Renal pelvis (tissue), 4 donors: Measurements from ENCODE around the gene ADARB2. TPM values are rescaled to one million over a fixed set of nuclear protein-coding genes. Genes with fewer than 3 reads are reported as not detected.
"Not testable (repeated sequence)": the region's sequence is repeated elsewhere in the genome, so short reads cannot be mapped to it uniquely, and the experiment has no call there.

Source experiments
- DNase-seq: peaks from one replicate; pipeline ENCODE4 v3.0.0-alpha.2; 2013
- polyA plus RNA-seq, 3 donors: library from polyadenylated mRNA; unstranded; fragments of 120-200 nt; gene quantifications; one replicate each; pipeline ENCODE4 v1.2.1, GENCODE V29; 2013; ENCODE audit not compliant: insufficient read length in 3 of 3

The ADARB2 gene
- polyA plus RNA-seq, 3 donors, result 0.62 to 3.0 (median 1.1) TPM

DNA sequence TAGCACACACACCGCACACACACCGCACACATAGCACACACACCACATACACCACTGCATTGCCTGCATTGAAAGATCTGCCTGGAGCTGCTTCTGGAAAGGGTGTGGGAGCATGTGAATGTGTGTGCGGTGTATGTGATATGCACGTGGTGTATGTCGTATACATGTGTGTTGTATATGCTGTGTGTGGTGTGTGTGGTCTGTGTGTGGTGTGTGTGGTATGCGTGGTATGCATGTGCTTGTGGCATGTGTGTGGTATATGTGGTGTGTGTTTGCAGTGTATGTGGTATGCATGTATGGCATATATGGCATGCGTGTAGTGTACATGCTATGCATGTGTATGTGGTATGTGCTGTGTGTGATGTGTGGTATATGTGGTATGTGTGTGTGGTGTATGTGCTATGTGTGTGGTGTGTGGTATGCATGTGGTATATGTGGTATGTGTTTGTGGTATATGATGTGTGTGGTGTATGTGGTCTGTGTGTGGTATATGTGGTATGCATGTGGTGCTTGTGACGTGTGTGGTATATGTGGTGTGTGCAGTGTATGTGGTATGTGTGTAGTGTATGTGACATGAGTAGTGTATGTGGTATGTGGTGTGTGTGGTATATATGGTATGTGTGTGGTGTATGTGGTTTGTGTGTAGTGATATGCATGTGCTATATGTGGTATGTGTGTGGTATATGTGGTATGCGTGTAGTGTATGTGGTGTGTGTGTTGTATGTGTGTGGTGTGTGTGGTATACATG, 505.0 kb downstream of the ADARB2 start:
- no peak for DNase-seq

DNA sequence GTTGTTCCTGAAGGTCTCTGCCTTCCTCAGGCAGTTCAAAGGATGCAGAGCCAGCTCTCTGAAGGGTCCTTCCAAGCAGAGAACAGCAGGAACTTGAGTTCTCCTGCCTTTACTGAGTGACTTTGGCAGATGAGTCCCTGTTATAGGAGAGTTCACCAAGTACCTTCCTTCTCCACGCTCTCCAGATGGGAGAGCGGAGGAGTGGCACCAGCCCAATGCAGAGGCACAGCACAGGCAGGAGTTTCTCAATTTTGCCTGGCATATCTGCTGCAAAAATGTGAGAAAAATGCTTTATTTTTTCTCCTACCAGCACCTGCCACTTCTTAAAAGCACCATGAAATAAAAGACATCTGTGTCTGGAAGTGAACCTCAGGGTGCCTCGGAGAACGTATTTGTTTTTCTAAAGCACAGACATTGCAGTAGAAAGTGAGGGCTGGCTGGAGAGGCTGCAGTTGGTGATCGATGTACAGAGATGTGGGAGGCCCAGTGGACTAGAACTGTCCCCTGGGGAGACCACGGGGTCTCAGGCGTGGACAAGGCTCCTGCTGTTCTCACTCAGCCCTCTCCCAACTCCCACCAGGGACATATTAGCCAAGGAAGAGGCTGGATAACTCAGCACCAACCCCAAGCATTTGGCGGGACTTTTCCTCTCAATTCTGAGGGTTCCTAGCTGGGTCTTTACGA, 506.6 kb downstream of the ADARB2 start:
- DNase-seq, result no peak

DNA sequence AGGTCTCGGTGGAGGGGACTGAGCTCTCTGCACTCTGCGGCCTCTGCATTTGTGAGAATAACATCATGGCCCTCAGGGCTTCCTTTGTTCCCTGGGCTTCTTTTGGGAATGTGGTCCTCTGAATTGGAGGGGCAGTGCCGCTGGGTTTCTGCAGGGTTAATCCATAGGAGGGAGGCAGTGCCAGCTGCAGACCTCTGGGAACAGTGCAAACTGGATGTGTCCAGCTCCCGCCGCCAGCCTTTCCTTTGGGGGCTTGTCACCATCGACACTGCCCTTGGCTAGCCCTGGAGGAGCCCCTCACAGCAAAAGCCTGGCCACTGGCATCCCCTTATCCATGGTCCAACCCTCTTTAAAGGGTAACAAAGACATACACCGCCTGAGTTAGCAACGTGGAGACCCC, 507.2 kb downstream of the ADARB2 start:
- DNase-seq, result no peak

DNA sequence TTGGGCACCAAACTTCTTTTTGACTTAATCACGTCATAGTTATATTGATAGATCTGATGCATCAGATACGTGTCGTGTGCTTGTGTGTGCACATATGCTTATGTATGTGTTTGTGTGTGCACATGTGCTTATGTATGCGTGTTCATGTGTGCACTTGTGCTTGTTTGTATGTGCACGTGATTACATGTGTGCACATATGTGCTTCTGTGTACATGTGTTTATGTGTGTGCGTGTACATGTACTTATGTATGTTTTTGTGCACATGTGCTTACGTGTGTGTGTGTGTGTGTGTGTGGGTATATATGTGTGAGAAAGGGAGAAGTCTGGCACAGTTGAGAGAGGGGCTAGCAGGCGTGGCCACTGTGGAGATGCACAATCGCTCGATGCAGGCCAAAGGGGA, 507.8 kb downstream of the ADARB2 start:
- no peak for DNase-seq

DNA sequence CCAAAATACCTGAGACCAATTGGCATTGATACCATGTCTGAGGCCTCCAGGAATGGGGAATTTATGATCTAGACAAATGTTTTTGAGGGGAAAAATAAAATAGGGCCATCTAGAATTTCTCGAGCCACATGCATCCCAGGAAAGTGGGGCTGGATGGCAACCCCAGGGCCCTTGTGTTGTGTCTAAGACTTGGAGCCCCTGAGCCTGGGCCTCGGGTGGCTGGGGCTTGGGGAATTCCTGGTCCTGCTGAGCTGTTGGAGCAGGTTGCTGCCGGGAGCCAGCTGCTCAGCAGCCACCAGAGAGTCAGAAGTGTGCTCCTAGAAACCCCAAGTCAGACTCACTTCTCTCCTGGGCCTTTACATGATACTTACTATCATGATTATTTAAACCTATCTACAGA, 508.2 kb downstream of the ADARB2 start:
- no peak for DNase-seq

DNA sequence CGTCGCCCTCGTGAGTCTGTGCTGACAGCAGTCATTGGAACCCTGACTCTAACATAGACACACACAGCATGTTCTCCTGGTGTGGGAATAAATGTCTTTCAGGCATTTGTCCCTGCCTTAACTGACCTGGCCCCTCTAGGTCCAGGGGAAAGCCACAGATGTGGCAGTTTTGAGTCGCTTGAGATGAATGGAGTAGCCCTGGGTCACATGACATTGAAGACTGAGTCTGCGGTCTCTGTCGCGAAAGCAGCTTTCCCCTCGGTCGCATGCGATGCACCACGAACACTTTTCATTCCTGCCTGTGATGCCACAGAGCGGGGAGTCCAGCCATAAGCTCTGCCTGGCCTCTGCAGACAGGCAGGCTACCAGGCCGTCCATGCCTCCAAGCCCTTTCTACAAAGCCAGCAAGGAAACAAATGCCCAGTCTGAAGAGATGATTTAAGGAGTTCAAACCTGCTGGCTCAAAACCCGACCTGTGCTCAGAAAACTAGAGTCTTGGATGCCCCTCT, 508.8 kb downstream of the ADARB2 start:
- no peak for DNase-seq

DNA sequence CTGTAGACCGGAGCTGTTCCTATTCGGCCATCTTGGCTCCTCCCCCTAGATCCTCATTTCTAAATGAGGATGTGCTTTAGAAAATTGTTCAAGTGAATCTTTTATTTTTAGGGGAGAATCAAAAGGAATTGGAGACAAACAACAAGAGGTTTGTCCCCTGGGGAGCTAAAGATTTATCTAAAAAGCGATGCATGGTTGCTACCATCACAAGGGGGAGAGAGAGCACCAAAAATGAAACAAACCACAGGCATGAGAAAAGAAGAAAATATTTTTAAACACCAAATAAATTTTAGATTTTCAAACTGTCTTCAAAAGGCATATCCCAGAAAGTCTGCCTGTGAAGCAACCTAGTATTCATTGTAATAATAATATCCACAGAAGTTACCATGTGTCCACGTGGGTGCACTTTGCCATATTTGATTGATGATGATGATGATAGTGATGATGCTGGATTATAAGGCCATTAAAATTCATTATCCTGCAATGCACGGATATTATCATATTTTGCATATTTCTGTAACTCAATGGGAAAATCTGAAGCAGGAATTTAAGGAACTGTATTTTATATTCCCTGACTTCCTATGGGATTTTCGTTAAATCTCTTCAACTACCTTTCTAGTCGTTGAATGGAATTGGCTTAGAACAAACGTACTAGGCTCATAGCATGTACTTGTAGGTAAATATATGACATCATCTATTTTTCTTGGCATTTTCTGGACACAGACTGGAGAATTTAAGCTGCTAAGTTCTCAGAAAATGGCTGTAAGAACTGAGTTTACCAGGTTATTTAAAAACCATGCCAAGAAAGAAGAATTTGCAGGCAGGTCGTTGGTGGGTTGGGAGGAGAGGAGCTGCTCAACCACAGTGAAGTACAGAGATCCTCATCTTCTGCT, 509.6 kb downstream of the ADARB2 start:
- DNase-seq, result no peak

DNA sequence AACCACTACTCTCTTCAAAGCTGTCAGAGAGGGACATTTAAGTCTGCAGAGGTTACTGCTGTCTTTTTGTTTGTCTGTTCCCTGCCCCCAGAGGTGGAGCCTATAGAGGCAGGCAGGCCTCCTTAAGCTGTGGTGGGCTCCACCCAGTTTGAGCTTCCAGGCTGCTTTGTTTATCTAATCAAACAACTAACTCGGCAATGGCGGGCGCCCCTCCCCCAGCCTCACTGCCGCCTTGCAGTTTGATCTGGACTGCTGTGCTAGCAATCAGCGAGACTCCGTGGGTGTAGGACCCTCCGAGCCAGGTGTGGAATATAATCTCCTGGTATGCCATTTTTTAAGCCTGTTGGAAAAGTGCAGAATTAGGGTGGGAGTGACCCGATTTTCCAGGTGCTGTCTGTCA, 510.4 kb downstream of the ADARB2 start:
- not testable (repeated sequence) for DNase-seq

DNA sequence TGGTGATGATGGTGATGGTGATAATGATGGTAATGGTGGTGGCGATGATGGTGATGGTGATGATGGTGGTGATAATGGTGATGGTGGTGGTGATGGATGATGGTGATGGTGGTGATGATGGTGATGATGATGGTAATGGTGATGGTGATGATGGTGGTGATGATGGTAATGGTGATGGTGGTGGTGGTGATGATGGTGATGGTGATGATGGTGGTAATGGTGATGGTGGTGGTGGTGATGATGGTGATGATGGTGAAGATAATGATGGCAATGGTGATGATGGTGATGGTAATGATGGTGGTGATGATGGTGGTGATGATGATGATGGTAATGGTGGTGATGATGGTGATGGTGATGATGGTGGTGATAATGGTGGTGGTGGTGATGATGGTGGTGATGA, 517.5 kb downstream of the ADARB2 start:
- not testable (repeated sequence) for DNase-seq

DNA sequence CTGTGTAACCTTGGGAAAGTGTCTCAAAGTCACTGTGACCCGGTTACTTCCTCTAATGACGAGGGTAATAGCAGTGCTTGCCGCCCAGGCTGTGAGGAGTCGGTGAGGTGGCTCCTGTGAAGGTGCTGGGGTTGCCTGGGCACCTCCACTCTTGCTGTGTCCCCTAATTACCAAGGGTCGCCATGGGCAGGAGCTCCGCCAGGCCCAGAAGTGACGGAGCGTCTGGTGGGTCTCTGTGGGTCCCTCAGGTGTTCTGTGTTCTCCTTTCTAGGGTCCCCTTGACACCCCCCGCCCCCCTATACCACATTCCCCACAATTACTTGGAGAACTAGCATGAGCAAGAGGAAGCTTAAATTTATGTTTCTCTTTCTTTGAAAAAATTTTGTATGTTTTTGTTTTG, 519.7 kb downstream of the ADARB2 start:
- DNase-seq, result no peak

DNA sequence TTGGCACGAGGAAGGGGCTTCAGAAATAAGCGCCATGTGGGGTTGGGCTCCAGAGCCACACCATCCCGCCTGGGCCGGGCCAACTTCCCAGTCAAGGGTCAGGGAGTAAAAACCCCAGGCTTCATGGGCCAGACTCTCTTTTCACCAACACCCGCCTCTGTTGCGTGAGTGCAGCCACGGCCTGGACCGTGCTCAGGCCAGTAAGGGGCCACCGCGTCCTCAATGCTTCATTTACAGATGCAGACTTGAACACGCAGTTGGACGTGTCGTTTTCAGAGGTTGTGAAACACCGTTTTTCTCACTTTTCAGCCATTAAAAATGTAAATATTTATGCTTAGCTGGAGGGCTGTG, 520.1 kb downstream of the ADARB2 start:
- no peak for DNase-seq

DNA sequence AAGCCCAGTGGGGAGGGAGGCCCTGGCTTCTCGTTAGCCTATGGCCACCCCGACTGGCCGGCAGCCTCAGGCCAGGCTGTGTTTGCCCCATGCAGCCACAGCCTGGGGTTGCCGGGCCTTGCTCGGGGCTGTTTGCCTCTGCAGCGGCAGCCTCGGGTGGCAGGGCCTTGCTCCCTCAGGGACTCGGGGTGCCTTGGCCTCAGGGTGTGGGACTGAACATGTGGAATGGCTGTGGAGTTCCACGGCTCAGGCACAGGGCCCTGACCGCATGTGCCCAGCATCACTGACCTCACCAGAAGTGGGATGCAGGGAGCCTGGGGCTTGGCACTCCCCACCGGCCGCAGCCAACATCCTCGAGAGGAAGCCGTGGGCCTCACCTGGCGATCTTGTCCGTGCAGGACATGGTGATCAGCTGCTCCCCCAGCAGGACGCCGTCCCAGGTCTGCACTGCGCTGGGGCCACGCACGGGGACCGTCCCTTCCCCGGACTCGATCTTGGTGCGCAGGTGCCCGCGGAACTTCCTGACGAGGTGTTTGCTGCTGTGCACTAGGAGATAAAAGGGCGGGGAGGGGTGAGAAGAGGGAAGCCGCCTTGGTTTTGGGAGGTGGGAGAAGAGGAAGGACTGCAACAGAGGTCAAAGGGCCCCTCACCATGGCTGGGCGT, 520.6 kb downstream of the ADARB2 start:
- DNase-seq, result no peak

DNA sequence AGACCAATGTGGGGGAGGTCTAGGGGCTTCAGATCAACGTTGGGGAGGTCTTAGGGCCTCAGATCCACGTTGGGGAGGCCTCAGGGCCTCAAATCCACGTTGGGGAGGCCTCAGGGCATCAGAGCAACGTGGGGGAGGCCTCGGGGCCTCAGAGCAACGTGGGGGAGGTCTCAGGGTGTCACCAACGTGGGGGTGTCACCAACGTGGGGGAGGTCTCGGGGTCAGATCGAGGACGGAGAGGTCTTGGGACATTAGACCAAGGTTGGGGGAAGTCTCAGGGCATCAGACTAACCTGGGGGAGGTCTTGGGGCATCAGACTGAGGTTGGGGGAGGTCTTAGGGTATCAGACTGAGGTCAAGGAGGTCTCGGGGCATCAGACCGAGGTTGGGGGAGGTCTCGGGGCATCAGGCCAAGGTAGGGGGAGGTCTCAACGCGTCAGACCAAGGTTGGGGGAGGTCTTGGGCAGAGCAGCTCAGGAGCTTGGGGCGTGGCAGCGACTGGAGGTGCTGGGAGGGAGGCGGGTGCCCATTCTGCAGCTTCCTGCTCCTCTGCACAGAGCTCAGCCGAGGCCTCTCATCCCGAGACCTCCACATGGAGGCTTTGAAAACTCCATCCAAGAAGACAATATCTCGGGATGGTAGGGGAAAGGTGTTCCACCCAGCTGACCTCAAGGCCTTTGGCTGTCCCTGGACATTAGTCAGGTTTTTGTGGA, 521.3 kb downstream of the ADARB2 start:
- DNase-seq, result no peak

DNA sequence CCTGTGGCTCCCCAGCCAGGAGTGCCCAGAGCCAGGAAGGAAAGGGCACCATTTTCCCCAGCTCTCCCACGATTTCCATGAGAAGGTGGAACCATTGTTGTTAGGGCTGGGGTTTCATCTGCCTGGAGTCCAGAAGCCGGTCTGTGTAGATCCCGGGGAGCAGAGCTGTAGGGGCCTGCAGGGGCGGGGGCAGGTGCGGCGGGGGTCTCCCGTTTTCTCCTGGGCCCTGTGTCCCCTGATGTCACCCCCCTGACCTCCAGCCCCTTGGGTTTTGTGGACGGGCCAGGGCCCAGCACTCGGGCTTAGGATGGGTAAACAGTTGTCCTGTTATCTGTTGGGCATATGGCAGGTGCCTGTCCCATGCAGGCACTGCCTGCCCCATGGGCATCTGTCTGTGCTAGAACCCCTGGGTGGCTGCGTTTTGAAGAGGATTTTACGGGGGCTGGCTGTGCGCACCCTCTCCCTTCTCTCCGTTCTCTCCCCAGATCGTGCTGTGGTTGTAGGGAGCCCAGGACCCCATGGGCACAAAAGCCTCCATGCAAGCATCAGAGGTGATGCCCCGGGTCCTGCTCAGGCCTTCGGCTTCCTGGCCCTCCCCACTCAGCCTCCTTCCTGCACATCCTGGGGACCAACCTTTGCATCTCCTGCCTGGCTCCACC, 522.3 kb downstream of the ADARB2 start:
- no peak for DNase-seq

DNA sequence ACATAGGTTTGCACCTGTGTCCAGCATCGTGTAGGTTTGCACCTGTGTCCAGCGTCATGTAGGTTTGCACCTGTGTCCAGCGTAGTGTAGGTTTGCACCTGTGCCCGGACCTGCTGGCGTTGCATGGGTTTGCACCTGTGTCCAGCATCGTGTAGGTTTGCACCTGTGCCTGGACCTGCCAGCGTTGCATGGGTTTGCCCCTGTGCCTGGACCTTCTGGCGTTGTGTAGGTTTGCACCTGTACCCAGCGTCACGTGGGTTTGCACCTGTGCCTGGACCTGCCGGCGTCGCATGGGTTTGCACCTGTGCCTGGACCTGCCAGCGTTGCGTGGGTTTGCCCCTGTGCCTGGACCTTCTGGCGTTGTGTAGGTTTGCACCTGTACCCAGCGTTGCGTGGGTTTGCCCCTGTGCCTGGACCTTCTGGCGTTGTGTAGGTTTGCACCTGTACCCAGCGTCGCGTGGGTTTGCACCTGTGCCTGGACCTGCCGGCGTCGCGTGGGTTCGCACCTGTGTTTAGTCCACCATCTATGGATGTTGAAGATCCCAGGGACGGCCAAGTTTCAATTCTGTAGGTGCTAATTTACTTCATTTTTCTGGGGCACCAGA, 523.2 kb downstream of the ADARB2 start:
- no peak for DNase-seq

DNA sequence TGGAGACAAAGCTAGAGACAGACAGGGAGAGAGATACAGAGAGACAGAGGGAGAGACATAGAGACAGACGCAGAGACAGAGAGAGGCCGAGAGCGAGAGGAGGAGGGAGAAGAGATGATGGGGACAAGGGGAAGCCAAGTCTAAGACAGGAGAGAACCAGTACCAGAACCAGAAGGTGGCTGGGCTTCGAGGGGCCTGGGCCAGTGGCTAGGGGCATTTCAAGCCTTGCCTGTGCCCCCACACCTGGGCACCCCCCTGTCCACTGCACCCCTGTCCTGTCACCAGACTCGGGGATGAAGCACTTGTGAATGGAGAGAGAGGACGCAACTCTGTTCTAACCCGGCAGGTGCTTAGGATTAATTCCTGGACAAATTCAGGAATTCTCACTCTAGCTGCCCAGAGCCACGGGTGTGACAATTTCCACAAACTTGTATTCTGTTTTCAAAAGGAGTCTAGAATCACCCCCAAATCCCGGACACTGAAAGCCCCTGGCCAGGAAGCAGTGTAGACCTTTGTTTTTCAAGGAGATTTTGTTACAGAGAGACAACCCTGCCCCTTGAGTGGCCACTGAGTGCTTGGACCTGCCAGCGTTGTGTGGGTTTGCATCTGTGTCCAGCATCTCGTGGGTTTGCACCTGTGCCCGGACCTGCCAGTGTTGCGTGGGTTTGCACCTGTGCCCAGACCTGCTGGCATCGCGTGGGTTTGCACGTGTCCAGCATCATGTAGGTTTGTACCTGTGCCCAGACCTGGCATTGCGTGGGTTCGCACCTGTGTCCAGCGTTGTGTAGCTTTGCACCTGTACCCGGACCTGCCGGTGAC, 523.9 kb downstream of the ADARB2 start:
- DNase-seq, result no peak

DNA sequence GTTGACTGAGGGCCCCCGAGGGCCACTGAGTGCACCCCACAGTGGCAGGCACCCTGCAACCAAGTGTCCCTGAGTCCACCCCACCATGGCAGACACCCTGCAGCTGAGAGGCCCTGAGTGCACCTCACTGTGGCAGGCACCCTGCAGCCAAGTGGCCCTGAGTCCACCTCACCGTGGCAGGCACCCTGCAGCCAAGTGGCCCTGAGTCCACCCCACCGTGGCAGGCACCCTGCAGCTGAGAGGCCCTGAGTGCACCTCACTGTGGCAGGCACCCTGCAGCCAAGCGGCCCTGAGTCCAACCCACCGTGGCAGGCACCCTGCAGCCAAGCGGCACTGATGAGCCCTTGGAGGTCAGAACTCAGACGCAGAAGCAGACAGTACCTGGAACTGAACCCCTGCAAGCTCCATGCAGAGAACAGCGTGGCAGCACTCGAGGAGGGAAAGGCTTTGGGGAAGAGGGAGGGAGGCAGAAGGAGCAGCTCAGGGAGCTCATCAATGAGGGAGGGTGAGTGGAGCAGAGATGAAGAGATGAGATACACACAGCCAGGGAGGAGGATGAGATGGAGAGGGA, 524.7 kb downstream of the ADARB2 start:
- no peak for DNase-seq

DNA sequence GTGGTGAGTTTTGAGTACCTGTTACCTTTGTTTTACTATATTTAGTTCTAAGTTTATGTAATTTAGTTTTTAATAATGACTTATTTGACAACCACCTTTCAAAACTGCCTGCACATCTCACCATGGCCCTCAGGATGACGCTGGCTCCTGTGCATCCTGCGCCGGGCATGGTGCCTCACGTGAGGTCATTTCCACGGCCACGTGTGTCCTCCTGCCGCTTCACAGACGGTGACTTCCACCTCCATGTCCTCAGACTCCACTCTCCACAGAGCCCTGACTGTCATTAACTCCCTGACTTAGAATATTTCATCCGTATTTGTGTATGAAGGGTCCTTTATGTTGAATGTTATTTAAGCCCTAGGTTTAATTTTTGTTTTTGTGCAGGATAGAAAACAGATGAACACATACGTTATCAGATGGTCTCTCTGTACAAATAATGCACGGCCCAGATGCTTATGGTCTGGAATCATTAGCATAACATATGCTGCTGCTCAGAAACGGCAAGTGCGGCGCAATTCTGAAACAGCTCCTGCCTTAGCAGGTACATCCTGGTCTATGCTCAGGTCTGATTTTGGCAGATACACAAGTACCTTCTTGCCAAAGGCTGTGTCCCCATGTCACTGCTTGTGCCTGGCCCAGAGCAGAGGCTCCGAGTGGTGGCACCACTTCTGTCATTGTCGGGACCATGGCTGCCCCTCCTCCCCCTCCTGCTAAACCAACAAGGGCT, 525.3 kb downstream of the ADARB2 start:
- DNase-seq, result no peak
